Mucosa of gallbladder (tissue), 1 donor: Measurements from ENCODE around the gene AP2A2. TPM values are rescaled to one million over a fixed set of nuclear protein-coding genes. Genes with fewer than 3 reads are reported as not detected.
"Not testable (repeated sequence)": the region's sequence is repeated elsewhere in the genome, so short reads cannot be mapped to it uniquely, and the experiment has no call there.

Source experiments
- DNase-seq: peaks from one replicate; pipeline ENCODE4 v3.0.0-alpha.2; 2020; ENCODE audit warnings: low spot score
- total RNA-seq: library from RNA; stranded (reverse); gene quantifications from one replicate; pipeline ENCODE4 v1.2.1, GENCODE V29; 2021
- donor health status: DM: no; HTN: no; CAD: no.

AP2A2 gene
- total RNA-seq, 1 donor from 2014 or later, result 91.8 TPM

- not testable (repeated sequence) for DNase-seq
These were observed 49.7 kb downstream of the AP2A2 start for GRCh38 chr11:975376-975775.

GRCh38 chr11:975827-976226, 50.2 kb downstream of the AP2A2 start:
- DNase-seq, result no peak

GRCh38 chr11:976431-977160, 50.9 kb downstream of the AP2A2 start:
- DNase-seq, result no peak

- DNase-seq, result no peak
These were observed 52.4 kb downstream of the AP2A2 start for GRCh38 chr11:977830-978720.

- DNase-seq, result no peak
These were observed 53.1 kb downstream of the AP2A2 start for GRCh38 chr11:978781-979180.

GRCh38 chr11:980438-981357, 55.0 kb downstream of the AP2A2 start:
- DNase-seq, result no peak

GRCh38 chr11:981764-982163, 56.1 kb downstream of the AP2A2 start:
- DNase-seq, result no peak

- no peak for DNase-seq
These were observed 58.9 kb downstream of the AP2A2 start for GRCh38 chr11:984546-984945.

- DNase-seq, result peak; percentile 74
These were observed 59.7 kb downstream of the AP2A2 start for GRCh38 chr11:985406-985805.

GRCh38 chr11:985848-986247, 60.2 kb downstream of the AP2A2 start:
- no peak for DNase-seq

- DNase-seq, result peak; percentile 79
These were observed 60.7 kb downstream of the AP2A2 start for GRCh38 chr11:986270-986951.

GRCh38 chr11:986952-987305, 61.3 kb downstream of the AP2A2 start:
- no peak for DNase-seq

- DNase-seq, result no peak
These were observed 62.0 kb downstream of the AP2A2 start for GRCh38 chr11:987671-988070.

- DNase-seq, result no peak
These were observed 64.4 kb downstream of the AP2A2 start for GRCh38 chr11:990101-990500.

- DNase-seq, result no peak
These were observed 65.4 kb downstream of the AP2A2 start for GRCh38 chr11:991034-991433.

GRCh38 chr11:991711-992307, 66.1 kb downstream of the AP2A2 start:
- no peak for DNase-seq

GRCh38 chr11:992577-992976, 66.9 kb downstream of the AP2A2 start:
- no peak for DNase-seq

GRCh38 chr11:993632-994167, 68.0 kb downstream of the AP2A2 start:
- no peak for DNase-seq

- DNase-seq, result no peak
These were observed 69.5 kb downstream of the AP2A2 start for GRCh38 chr11:995044-995751.
